Neural cell (in vitro differentiated cells): Measurements from ENCODE around the gene GC. TPM values are rescaled to one million over a fixed set of nuclear protein-coding genes. Genes with fewer than 3 reads are reported as not detected.

ENCODE experiments used
- H2AFZ ChIP-seq: fragments of 200-600, 300-800 bp; sonication (generic), shearing (Covaris generic); 2 replicates; pipeline ENCODE4 v1.6.0; 2014; ENCODE audit warnings: low read depth, mild to moderate bottlenecking, antibody characterized with exemption, low read length, moderate library complexity
- H3F3A ChIP-seq: fragments of 200-600 bp; shearing (Covaris generic); 2 replicates; pipeline ENCODE4 v1.6.1; 2016; ENCODE audit warnings: mild to moderate bottlenecking, moderate library complexity, mixed read lengths, antibody characterized with exemption, low read length; ENCODE audit not compliant: insufficient read depth, poor library complexity, severe bottlenecking
- H3K27ac ChIP-seq: fragments of 200-600, 300-800 bp; sonication (generic), shearing (Covaris generic); 2 replicates; pipeline ENCODE4 v1.5.1; 2014; ENCODE audit warnings: mild to moderate bottlenecking, low read length, moderate library complexity
- H3K27me3 ChIP-seq: fragments of 300-800, 200-600 bp; sonication (generic), shearing (Covaris generic); 2 replicates; pipeline ENCODE4 v1.6.0; 2014; ENCODE audit warnings: mild to moderate bottlenecking, low read depth, low read length, moderate library complexity; ENCODE audit not compliant: insufficient read depth
- H3K36me3 ChIP-seq: fragments of 300-800, 200-600 bp; sonication (generic), shearing (Covaris generic); 2 replicates; pipeline ENCODE4 v1.5.1; 2014; ENCODE audit warnings: mild to moderate bottlenecking, antibody characterized with exemption, low read length, moderate library complexity; ENCODE audit not compliant: insufficient read depth
- H3K4me2 ChIP-seq: fragments of 300-800, 200-600 bp; sonication (generic), shearing (Covaris generic); 2 replicates; pipeline ENCODE4 v1.6.0; 2014; ENCODE audit warnings: mild to moderate bottlenecking, low read length
- H3K4me3 ChIP-seq: fragments of 300-800, 200-600 bp; sonication (generic), shearing (Covaris generic); 2 replicates; pipeline ENCODE4 v1.5.1; 2014; ENCODE audit warnings: mild to moderate bottlenecking, low read length, moderate library complexity
- H3K79me2 ChIP-seq: fragments of 200-600 bp; shearing (Covaris generic); replicated peaks from 2 replicates; pipeline ENCODE4 v1.6.0; 2014; ENCODE audit warnings: mild to moderate bottlenecking, low read length, moderate library complexity; ENCODE audit not compliant: insufficient read depth
- H3K9ac ChIP-seq: fragments of 300-800, 200-600 bp; sonication (generic), shearing (Covaris generic); 2 replicates; pipeline ENCODE4 v1.6.1; 2016; ENCODE audit warnings: mild to moderate bottlenecking, low read length, mixed read lengths
- H3K9me2 ChIP-seq: fragments of 200-600 bp; shearing (Covaris generic); 2 replicates; pipeline ENCODE4 v1.6.1; 2016; ENCODE audit warnings: mild to moderate bottlenecking, low read length, mixed read lengths; ENCODE audit not compliant: insufficient read depth
- H3K9me3 ChIP-seq: fragments of 200-600, 300-800 bp; sonication (generic), shearing (Covaris generic); 2 replicates; pipeline ENCODE4 v1.6.1; 2016; ENCODE audit warnings: mild to moderate bottlenecking, mixed run types, low read length, moderate library complexity, mixed read lengths
- H4K20me1 ChIP-seq: fragments of 200-600 bp; shearing (Covaris generic); 2 replicates; pipeline ENCODE4 v1.6.1; 2016; ENCODE audit warnings: mild to moderate bottlenecking, mixed run types; ENCODE audit not compliant: insufficient read depth
- CTCF ChIP-seq: fragments of 450-650 bp; IDR thresholded peaks from 2 replicates; pipeline ENCODE4 v1.5.1; 2014; ENCODE audit warnings: antibody characterized with exemption, mild to moderate bottlenecking, moderate library complexity; ENCODE audit not compliant: poor library complexity, severe bottlenecking
- EP300 ChIP-seq: fragments of 450-650 bp; conservative IDR thresholded peaks from 2 replicates; pipeline ENCODE4 v1.6.1; 2014; ENCODE audit warnings: antibody characterized with exemption, mild to moderate bottlenecking, moderate library complexity; ENCODE audit not compliant: poor library complexity, severe bottlenecking
- EZH2 ChIP-seq: fragments of 200-600, 300-800 bp; shearing (Covaris generic), sonication (generic); IDR thresholded peaks from 2 replicates; pipeline ENCODE4 v1.6.1; 2014; ENCODE audit warnings: antibody characterized with exemption, low read length, borderline replicate concordance, mild to moderate bottlenecking; ENCODE audit not compliant: insufficient read depth, poor library complexity, severe bottlenecking
- MXI1 ChIP-seq: fragments of 450-650 bp; conservative IDR thresholded peaks from 2 replicates; pipeline ENCODE4 v1.6.1; 2014; ENCODE audit warnings: antibody characterized with exemption, mild to moderate bottlenecking; ENCODE audit not compliant: poor library complexity, severe bottlenecking
- POLR2AphosphoS5 ChIP-seq: IDR thresholded peaks from 2 replicates; pipeline ENCODE4 v1.6.1; 2012
- RAD21 ChIP-seq: fragments of 450-650 bp; conservative IDR thresholded peaks from 2 replicates; pipeline ENCODE4 v1.6.1; 2014; ENCODE audit warnings: antibody characterized with exemption, mild to moderate bottlenecking, moderate library complexity
- REST ChIP-seq: IDR thresholded peaks from 2 replicates; pipeline ENCODE4 v1.6.1; 2012; ENCODE audit warnings: borderline replicate concordance
- SMC3 ChIP-seq: fragments of 450-650 bp; conservative IDR thresholded peaks from 2 replicates; pipeline ENCODE4 v1.6.1; 2014; ENCODE audit warnings: antibody characterized with exemption, mild to moderate bottlenecking, moderate library complexity; ENCODE audit not compliant: poor library complexity
- TAF1 ChIP-seq: IDR thresholded peaks from 2 replicates; pipeline ENCODE4 v1.6.1; 2012; ENCODE audit warnings: low read depth
- polyA plus RNA-seq: library from polyadenylated mRNA; depleted of rRNA; stranded (reverse); fragments of >200 nt; gene quantifications from 2 replicates; pipeline ENCODE4 v1.2.3, GENCODE V29; 2014

GC gene
- polyA plus RNA-seq, 1 donor from 2014 or later = not detected

- Histone ChIP-seq H3K9ac (no peak overlapping the region), H3K27me3 (no peaks in the 10 kb centered on the region), H3K4me3 (no peak overlapping the region), H3F3A (no peaks in the 10 kb centered on the region), H3K9me2 (no peaks in the 10 kb centered on the region), H3K4me2 (no peak overlapping the region), H3K27ac (no peak overlapping the region), H3K9me3 (no peaks in the 10 kb centered on the region), H4K20me1 (no peaks in the 10 kb centered on the region), H3K79me2 (no peaks in the 10 kb centered on the region), H2AFZ (no peak overlapping the region), H3K36me3 (no peaks in the 10 kb centered on the region)
- TF ChIP-seq MXI1 (no peak), RAD21 (peak; percentile 92), CTCF (peak; percentile 80), POLR2AphosphoS5 (no peak), TAF1 (no peak), SMC3 (peak; percentile 97), EZH2 (no peak), EP300 (no peak), REST (no peak)
These were observed 51.2 kb downstream of the GC start for GRCh38 chr4:71732706-71733105.

DNA sequence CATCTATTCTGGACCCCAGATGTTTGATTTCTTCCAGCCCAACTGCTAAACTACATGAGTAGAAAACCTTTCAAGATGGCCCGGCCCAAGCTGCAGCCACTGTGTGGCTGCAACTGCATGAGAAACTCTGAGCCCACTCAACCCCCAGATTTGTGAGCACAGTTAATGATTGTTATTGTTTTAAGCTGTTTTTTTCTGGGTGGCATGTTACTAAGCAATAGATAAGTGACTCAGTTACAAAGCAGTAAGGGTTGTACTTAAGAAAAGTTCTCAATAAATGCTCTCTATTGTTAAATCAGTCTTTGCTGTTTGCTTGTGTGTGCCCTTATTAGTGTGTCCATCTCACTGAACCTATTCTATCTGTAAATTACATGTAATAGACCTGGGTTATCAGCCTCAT is 51.8 kb downstream of the GC start:
- Histone ChIP-seq H3K4me2 (no peak overlapping the region), H3K9ac (no peak overlapping the region), H3K27me3 (no peaks in the 10 kb centered on the region), H3K79me2 (no peaks in the 10 kb centered on the region), H2AFZ (no peak overlapping the region), H3K9me2 (no peaks in the 10 kb centered on the region), H3K27ac (no peak overlapping the region), H3K9me3 (no peaks in the 10 kb centered on the region), H3K4me3 (no peak overlapping the region), H3K36me3 (no peaks in the 10 kb centered on the region), H3F3A (no peaks in the 10 kb centered on the region), H4K20me1 (no peaks in the 10 kb centered on the region)
- TF ChIP-seq CTCF = no peak
- TF ChIP-seq TAF1 = no peak
- TF ChIP-seq REST = no peak
- no peak for TF ChIP-seq POLR2AphosphoS5
- no peak for TF ChIP-seq RAD21
- TF ChIP-seq EP300 = no peak
